Embryonic facial prominence (tissue), 1 donor: Measurements from ENCODE around the gene SEM1.
"Not testable (repeated sequence)": the region's sequence is repeated elsewhere in the genome, so short reads cannot be mapped to it uniquely, and the experiment has no call there.

Experiments
- DNase-seq: peaks from one replicate; pipeline ENCODE4 v3.0.0-alpha.2; 2016; ENCODE audit errors: extremely low spot score

SEM1 gene

GRCh38 chr7:96701258-96701657, 8.4 kb downstream of the SEM1 start:
- no peak for DNase-seq

GRCh38 chr7:96700516-96700915, 9.1 kb downstream of the SEM1 start:
- no peak for DNase-seq

GRCh38 chr7:96699219-96699871, 10.3 kb downstream of the SEM1 start:
- DNase-seq: no peak

- DNase-seq: not testable (repeated sequence)
Observed at GRCh38 chr7:96698449-96698848, 11.2 kb downstream of the SEM1 start.

- DNase-seq: no peak
Observed at GRCh38 chr7:96697822-96698221, 11.8 kb downstream of the SEM1 start.

- no peak for DNase-seq
Observed at GRCh38 chr7:96695581-96695980, 14.1 kb downstream of the SEM1 start.

- no peak for DNase-seq
Observed at GRCh38 chr7:96694082-96694481, 15.6 kb downstream of the SEM1 start.

GRCh38 chr7:96691702-96692101, 17.9 kb downstream of the SEM1 start:
- no peak for DNase-seq

GRCh38 chr7:96689414-96689813, 20.2 kb downstream of the SEM1 start:
- DNase-seq: no peak

GRCh38 chr7:96686305-96686704, 23.3 kb downstream of the SEM1 start:
- DNase-seq: no peak

- no peak for DNase-seq
Observed at GRCh38 chr7:96685755-96686154, 23.9 kb downstream of the SEM1 start.

- no peak for DNase-seq
Observed at GRCh38 chr7:96685353-96685752, 24.3 kb downstream of the SEM1 start.

- no peak for DNase-seq
Observed at GRCh38 chr7:96679886-96680285, 29.8 kb downstream of the SEM1 start.

GRCh38 chr7:96676919-96677318, 32.7 kb downstream of the SEM1 start:
- DNase-seq: no peak

- no peak for DNase-seq
Observed at GRCh38 chr7:96675548-96675947, 34.1 kb downstream of the SEM1 start.

- no peak for DNase-seq
Observed at GRCh38 chr7:96674565-96674964, 35.1 kb downstream of the SEM1 start.

GRCh38 chr7:96671854-96672253, 37.8 kb downstream of the SEM1 start:
- no peak for DNase-seq

GRCh38 chr7:96670338-96671289, 39.0 kb downstream of the SEM1 start:
- no peak for DNase-seq

- no peak for DNase-seq
Observed at GRCh38 chr7:96669812-96670211, 39.8 kb downstream of the SEM1 start.

GRCh38 chr7:96667026-96667425, 42.6 kb downstream of the SEM1 start:
- no peak for DNase-seq

- DNase-seq: no peak
Observed at GRCh38 chr7:96665689-96666088, 44.0 kb downstream of the SEM1 start.

GRCh38 chr7:96664793-96665192, 44.9 kb downstream of the SEM1 start:
- DNase-seq: no peak

GRCh38 chr7:96663871-96664445, 45.7 kb downstream of the SEM1 start:
- DNase-seq: no peak
